SK-N-SH (cell line): ENCODE results near the gene SLC66A2. TPM values are rescaled to one million over a fixed set of nuclear protein-coding genes. Genes with fewer than 3 reads are reported as not detected.

Source experiments
- CTCF ChIA-PET: fragments of 300-600, 350-600 bp; formaldehyde crosslinking; extraction: SDS; loops from one replicate; lab custom pipeline; 2021; lab: Yijun Ruan, JAX
- POLR2A ChIA-PET: fragments of 350-600 bp; sonication (Branson Sonifier 250); formaldehyde crosslinking; extraction: SDS; loops from one replicate; lab custom pipeline; 2020; ENCODE audit warnings: antibody characterized with exemption, inconsistent platforms; lab: Yijun Ruan, JAX
- DNase-seq: peaks from one replicate; pipeline ENCODE4 v3.0.0; 2012
- H2AFZ ChIP-seq: fragments of 200-600 bp; sonication (generic); 2 replicates; pipeline ENCODE4 v1.8.1; 2016; ENCODE audit warnings: antibody characterized with exemption, mild to moderate bottlenecking, low read depth
- H3F3A ChIP-seq: fragments of 200-600 bp; sonication (generic); replicated peaks from 2 replicates; pipeline ENCODE3; 2016; ENCODE audit warnings: antibody characterized with exemption, mild to moderate bottlenecking; ENCODE audit not compliant: insufficient read depth
- H3K27ac ChIP-seq, 2 experiments: fragments of 200-500 bp in 1 of 2; fragments of 200-600 bp in 1 of 2; sonication (Bioruptor generic) in 1 of 2; sonication (generic), shearing (Covaris generic) in 1 of 2; 2 replicates each; pipeline versions ENCODE4 v1.5.1 to v1.6.1; 2014 to 2016; ENCODE audit warnings: low read depth in 2 of 2, inconsistent platforms in 1 of 2, low read length in 1 of 2, mild to moderate bottlenecking in 1 of 2, mixed read lengths in 1 of 2
- H3K27me3 ChIP-seq: fragments of 200-600 bp; sonication (generic), shearing (Covaris generic); 2 replicates; pipeline ENCODE4 v1.6.1; 2016; ENCODE audit warnings: mixed run types; ENCODE audit not compliant: insufficient read depth
- H3K36me3 ChIP-seq, 2 experiments: fragments of 200-500 bp in 1 of 2; fragments of 200-600 bp in 1 of 2; sonication (Bioruptor generic) in 1 of 2; sonication (generic) in 1 of 2; replicated peaks in 1 of 2; 2 replicates each; pipeline versions ENCODE3 to v1.5.1; 2014 to 2016; ENCODE audit warnings: low read length in 1 of 2, mild to moderate bottlenecking in 1 of 2; ENCODE audit not compliant: insufficient read depth in 2 of 2, control insufficient read depth in 1 of 2
- H3K4me1 ChIP-seq, 2 experiments: fragments of 200-500 bp in 1 of 2; fragments of 200-600 bp in 1 of 2; sonication (Bioruptor generic) in 1 of 2; sonication (generic), shearing (Covaris generic) in 1 of 2; 2 replicates each; pipeline versions ENCODE4 v1.5.1 to v1.6.1; 2014 to 2016; ENCODE audit warnings: low read depth in 1 of 2, low read length in 1 of 2, mixed run types in 1 of 2; ENCODE audit not compliant: insufficient read depth in 2 of 2, control insufficient read depth in 1 of 2
- H3K4me2 ChIP-seq: fragments of 200-600 bp; sonication (generic), shearing (Covaris generic); 2 replicates; pipeline ENCODE4 v1.6.1; 2017; ENCODE audit warnings: mixed run types
- H3K4me3 ChIP-seq, 2 experiments: fragments of 200-500 bp in 1 of 2; fragments of 200-600 bp in 1 of 2; sonication (Bioruptor generic) in 1 of 2; sonication (generic), shearing (Covaris generic) in 1 of 2; 2 replicates each; pipeline versions ENCODE4 v1.5.1 to v1.8.1; 2014 to 2016; ENCODE audit warnings: low read depth in 2 of 2, inconsistent platforms in 1 of 2, low read length in 1 of 2, mild to moderate bottlenecking in 1 of 2, mixed read lengths in 1 of 2, moderate library complexity in 1 of 2
- H3K79me2 ChIP-seq: fragments of 200-600 bp; sonication (generic); 2 replicates; pipeline ENCODE4 v1.8.1; 2017; ENCODE audit warnings: mild to moderate bottlenecking; ENCODE audit not compliant: insufficient read depth
- H3K9ac ChIP-seq: fragments of 200-600 bp; sonication (generic); 2 replicates; pipeline ENCODE4 v1.6.1; 2017; ENCODE audit warnings: mixed run types
- H3K9me2 ChIP-seq: fragments of 200-600 bp; sonication (generic); 2 replicates; pipeline ENCODE4 v1.6.1; 2017; ENCODE audit warnings: mixed run types
- H3K9me3 ChIP-seq: fragments of 200-600 bp; sonication (generic); 2 replicates; pipeline ENCODE4 v1.6.1; 2017; ENCODE audit warnings: mixed run types, mild to moderate bottlenecking, moderate library complexity
- H4K20me1 ChIP-seq: fragments of 200-600 bp; sonication (generic); 2 replicates; pipeline ENCODE4 v1.6.1; 2017; ENCODE audit warnings: mild to moderate bottlenecking, mixed run types; ENCODE audit not compliant: insufficient read depth
- CHD2 ChIP-seq: fragments of 150-350 bp; IDR thresholded peaks from 2 replicates; pipeline ENCODE4 v1.6.1; 2018; ENCODE audit warnings: low read length; ENCODE audit not compliant: partially characterized antibody
- ELF1 ChIP-seq: IDR thresholded peaks from 2 replicates; pipeline ENCODE4 v1.4.0; 2012
- EZH2phosphoT487 ChIP-seq: fragments of 200-600 bp; sonication (generic); IDR thresholded peaks from 2 replicates; pipeline ENCODE4 v1.6.1; 2017; ENCODE audit warnings: low read depth, mixed run types, mild to moderate bottlenecking, antibody characterized with exemption, moderate library complexity, borderline replicate concordance
- MEF2A ChIP-seq: IDR thresholded peaks from 2 replicates; pipeline ENCODE4 v1.4.0; 2012; ENCODE audit warnings: low read depth, borderline replicate concordance
- RAD21 ChIP-seq: IDR thresholded peaks from 2 replicates; pipeline ENCODE4 v1.6.1; 2012; ENCODE audit warnings: mild to moderate bottlenecking, low read length
- RXRA ChIP-seq: IDR thresholded peaks from 2 replicates; pipeline ENCODE4 v1.4.0; 2012; ENCODE audit warnings: low read depth, mild to moderate bottlenecking, borderline replicate concordance
- TEAD4 ChIP-seq: IDR thresholded peaks from 2 replicates; pipeline ENCODE4 v1.4.0; 2012; ENCODE audit warnings: mild to moderate bottlenecking, borderline replicate concordance; ENCODE audit not compliant: insufficient read depth
- WGBS: methylation state at CpG from one replicate; pipeline ENCODE4 v1.1.6; 2017; ENCODE audit warnings: low lambda C conversion rate; 5-methylcytosine and 5-hydroxymethylcytosine counted together
- polyA plus RNA-seq, 3 experiments: library from polyadenylated mRNA; depleted of rRNA; stranded (reverse); fragments of >200 nt; gene quantifications; 2 replicates each; pipeline ENCODE4 v1.2.3, GENCODE V29; 2012
- TF ChIP-seq, protein P1 (sequence below): fragments of 150-350 bp; IDR thresholded peaks from 2 replicates; pipeline ENCODE4 v1.6.1; 2017; ENCODE audit warnings: antibody characterized with exemption, low read length, low read depth, borderline replicate concordance

The SLC66A2 gene
- polyA plus RNA-seq, 1 of the 3 experiments (the other 2 are of a cell fraction) = 14.5 TPM

DNA sequence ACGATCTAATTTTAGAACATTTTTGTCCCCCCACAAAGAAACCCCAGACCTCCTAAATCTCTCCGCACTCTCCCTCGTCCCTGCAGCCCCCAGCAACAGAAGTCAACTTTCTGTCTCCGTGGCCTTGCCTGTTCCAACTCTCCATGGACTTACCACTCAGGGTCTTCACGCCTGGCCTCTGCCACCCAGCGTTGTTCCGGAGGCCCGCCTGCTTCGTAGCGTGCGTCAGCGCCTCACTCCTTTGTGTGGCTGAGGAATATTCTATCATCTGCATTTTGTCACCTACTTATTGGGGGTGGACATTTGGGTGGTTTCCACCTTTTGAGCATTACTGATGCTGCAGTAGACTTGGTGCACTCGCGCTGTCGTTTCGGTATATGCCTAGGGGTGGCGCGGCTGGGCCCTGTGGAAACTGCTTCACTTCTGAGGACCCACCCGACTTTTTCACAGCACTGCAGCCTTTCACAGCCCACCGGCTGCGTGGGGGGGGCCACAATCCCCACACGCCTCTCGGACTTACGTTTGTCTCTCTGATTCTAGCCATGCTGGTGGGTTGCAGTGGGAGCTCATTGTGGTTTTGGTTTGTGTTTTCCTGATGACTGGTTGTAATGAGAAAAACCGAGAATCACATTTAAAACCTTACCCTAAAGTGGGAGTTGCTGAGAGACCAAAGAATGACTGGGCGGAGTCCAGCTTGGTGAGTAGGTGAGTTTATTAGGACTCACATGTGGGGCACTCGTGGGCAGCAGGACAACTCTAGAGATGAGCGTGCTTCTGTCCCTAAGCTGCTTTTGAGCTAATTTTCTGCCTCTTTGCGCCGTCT lies 11.6 kb upstream of the SLC66A2 start:
- no peak overlapping the region for H3K4me2 ChIP-seq
- peaks cover 3% of the 10 kb centered on the region for H3F3A ChIP-seq
- H3K9me3 ChIP-seq = no peaks in the 10 kb centered on the region
- whole genome bisulfite sequencing = 94% methylated on average over 30 of the region's 30 CpGs
- no peaks in the 10 kb centered on the region for H4K20me1 ChIP-seq
- H3K4me1 ChIP-seq = peaks cover 0 to 12% of the 10 kb centered on the region in 2 experiments; a peak in 1 of 4 replicates
- ChIA-PET CTCF (interaction anchor here (1.7 kb wide), 1 partner anchor 14 kb away, joined by 6 read pairs; no protein-coding TSS in a partner anchor), POLR2A (no interaction called here)
- DNase-seq = no peak
- H3K27ac ChIP-seq = no peak overlapping the region
- TF ChIP-seq EZH2phosphoT487 (no peak), TEAD4 (no peak), CHD2 (no peak), RAD21 (no peak), RXRA (no peak), MEF2A (no peak), ELF1 (no peak)
- TF ChIP-seq, protein P1, sequence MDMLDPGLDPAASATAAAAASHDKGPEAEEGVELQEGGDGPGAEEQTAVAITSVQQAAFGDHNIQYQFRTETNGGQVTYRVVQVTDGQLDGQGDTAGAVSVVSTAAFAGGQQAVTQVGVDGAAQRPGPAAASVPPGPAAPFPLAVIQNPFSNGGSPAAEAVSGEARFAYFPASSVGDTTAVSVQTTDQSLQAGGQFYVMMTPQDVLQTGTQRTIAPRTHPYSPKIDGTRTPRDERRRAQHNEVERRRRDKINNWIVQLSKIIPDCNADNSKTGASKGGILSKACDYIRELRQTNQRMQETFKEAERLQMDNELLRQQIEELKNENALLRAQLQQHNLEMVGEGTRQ = no peak
- H3K9me2 ChIP-seq = no peaks in the 10 kb centered on the region
- H3K79me2 ChIP-seq = no peaks in the 10 kb centered on the region; the same call in 1 of the 2 replicates
- no peak overlapping the region for H3K9ac ChIP-seq
- H3K36me3 ChIP-seq = no peaks in the 10 kb centered on the region
- H2AFZ ChIP-seq = no peak overlapping the region
- H3K27me3 ChIP-seq = no peaks in the 10 kb centered on the region
- H3K4me3 ChIP-seq = no peak overlapping the region

DNA sequence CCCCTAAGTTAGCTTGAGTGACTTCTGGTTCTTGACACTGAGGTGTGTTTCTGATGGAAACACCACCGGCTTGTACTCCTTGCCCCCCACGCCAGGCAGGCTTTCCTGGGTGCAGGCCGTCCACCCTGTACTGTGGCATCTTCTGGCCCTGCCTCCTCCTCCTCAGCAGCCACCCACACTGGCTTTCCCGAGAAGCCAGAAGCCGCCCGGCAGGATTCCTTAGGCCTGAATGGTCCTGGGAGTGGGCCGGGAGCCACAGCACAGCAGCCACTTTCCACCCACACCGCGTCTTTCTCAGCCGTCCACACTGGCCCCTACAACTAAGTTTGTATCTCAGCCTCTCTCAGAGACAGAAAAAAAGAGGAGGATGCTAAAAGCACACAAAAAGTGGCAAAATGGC lies 10.9 kb upstream of the SLC66A2 start:
- H3K27me3 ChIP-seq = no peaks in the 10 kb centered on the region
- no peak overlapping the region for H3K9ac ChIP-seq
- no peaks in the 10 kb centered on the region; the same call in 1 of the 2 replicates for H3K79me2 ChIP-seq
- no peak overlapping the region for H3K4me3 ChIP-seq
- no peak overlapping the region for H3K4me2 ChIP-seq
- CTCF ChIA-PET = interaction anchor here (1.7 kb wide), 1 partner anchor 14 kb away, joined by 6 read pairs; no protein-coding TSS in a partner anchor
- peaks cover 0 to 12% of the 10 kb centered on the region in 2 experiments; a peak in 1 of 4 replicates for H3K4me1 ChIP-seq
- TF ChIP-seq, protein P1 = no peak
- no peaks in the 10 kb centered on the region for H3K36me3 ChIP-seq
- H4K20me1 ChIP-seq = no peaks in the 10 kb centered on the region
- WGBS = 68% methylated on average over 9 of the region's 10 CpGs
- H2AFZ ChIP-seq = no peak overlapping the region
- no peaks in the 10 kb centered on the region for H3K9me3 ChIP-seq
- no peak overlapping the region for H3K27ac ChIP-seq
- no peaks in the 10 kb centered on the region for H3K9me2 ChIP-seq
- no peak for DNase-seq
- no peaks in the 10 kb centered on the region for H3F3A ChIP-seq
- POLR2A ChIA-PET = no interaction called here
